Measurements from ENCODE around the gene SLC10A4.
A peak's percentile ranks its signal among the peaks of the same experiment; 100 is the strongest.
"Not testable (repeated sequence)": the region's sequence is repeated elsewhere in the genome, so short reads cannot be mapped to it uniquely, and the experiment has no call there.

SLC10A4 gene, protein sequence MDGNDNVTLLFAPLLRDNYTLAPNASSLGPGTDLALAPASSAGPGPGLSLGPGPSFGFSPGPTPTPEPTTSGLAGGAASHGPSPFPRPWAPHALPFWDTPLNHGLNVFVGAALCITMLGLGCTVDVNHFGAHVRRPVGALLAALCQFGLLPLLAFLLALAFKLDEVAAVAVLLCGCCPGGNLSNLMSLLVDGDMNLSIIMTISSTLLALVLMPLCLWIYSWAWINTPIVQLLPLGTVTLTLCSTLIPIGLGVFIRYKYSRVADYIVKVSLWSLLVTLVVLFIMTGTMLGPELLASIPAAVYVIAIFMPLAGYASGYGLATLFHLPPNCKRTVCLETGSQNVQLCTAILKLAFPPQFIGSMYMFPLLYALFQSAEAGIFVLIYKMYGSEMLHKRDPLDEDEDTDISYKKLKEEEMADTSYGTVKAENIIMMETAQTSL

DNA sequence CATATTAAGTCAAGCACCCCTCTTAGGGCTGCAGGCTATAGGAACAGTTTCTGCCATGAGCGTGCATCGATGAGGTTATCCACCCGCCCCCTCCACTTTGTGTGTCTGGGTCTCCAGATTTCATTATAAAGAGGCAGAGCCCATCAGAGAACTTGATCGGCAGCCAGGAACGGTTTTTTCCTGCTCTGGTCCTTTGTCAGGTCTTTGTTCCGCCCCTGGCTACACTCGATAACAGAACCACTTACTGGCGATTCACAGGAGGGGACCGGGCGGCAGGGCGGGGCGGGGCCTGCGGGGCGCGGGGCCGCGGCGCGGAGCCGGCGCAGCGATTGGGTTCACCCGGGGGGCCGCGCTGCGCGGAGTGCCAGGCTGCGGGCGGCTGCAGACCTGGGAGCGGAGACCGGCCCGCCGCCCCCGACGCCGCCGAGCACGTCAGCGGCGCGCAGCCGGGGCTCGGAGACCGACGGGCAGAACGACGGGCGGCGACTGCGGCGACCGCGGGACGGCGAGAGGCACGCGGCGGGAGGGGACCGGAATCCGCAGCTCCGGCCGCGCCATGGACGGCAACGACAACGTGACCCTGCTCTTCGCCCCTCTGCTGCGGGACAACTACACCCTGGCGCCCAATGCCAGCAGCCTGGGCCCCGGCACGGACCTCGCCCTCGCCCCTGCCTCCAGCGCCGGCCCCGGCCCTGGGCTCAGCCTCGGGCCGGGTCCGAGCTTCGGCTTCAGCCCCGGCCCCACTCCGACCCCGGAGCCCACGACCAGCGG lies at the start of gene SLC10A4:
Gene SLC10A4 (plus strand): TSS at position 338 of the 771 bp plus-strand sequence. CDS start 219 bp downstream, at position 557.
- no peak for TF ChIP-seq ZFX (IDR thresholded peaks at IDR 0.05; ENCODE audit: borderline replicate concordance)
- TF ChIP-seq, protein P1, sequence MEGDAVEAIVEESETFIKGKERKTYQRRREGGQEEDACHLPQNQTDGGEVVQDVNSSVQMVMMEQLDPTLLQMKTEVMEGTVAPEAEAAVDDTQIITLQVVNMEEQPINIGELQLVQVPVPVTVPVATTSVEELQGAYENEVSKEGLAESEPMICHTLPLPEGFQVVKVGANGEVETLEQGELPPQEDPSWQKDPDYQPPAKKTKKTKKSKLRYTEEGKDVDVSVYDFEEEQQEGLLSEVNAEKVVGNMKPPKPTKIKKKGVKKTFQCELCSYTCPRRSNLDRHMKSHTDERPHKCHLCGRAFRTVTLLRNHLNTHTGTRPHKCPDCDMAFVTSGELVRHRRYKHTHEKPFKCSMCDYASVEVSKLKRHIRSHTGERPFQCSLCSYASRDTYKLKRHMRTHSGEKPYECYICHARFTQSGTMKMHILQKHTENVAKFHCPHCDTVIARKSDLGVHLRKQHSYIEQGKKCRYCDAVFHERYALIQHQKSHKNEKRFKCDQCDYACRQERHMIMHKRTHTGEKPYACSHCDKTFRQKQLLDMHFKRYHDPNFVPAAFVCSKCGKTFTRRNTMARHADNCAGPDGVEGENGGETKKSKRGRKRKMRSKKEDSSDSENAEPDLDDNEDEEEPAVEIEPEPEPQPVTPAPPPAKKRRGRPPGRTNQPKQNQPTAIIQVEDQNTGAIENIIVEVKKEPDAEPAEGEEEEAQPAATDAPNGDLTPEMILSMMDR (IDR thresholded peaks at IDR 0.05), result no peak
- no peak within 1 kb of the TSS for H3K27ac ChIP-seq

DNA sequence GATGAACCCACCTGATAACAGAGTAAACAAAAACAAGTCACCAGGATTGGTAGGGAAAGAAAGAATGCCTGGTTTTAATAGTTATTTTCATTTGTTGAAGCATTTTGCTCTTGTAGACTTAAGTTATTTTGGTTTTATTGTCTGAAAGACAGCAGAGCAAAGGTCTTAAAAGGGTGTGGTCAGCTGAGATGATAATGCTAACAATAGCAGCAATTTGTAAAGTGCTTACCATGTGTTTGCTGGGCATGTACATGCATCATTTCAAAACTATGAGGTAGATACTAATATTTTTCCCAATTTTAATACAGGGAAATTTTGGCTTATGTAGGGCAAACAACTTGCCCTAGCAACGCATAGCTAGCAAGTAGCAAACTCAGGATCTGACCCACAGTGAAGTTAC lies 46.8 kb upstream of the SLC10A4 start:
- no peak for TF ChIP-seq ZFX (IDR thresholded peaks at IDR 0.05; ENCODE audit: borderline replicate concordance)
- TF ChIP-seq, protein P1 (IDR thresholded peaks at IDR 0.05), result no peak

GRCh38 chr4:48439988-48440387 lies 43.2 kb upstream of the SLC10A4 start:
- TF ChIP-seq, protein P1 (IDR thresholded peaks at IDR 0.05), result no peak
- TF ChIP-seq ZFX (IDR thresholded peaks at IDR 0.05; ENCODE audit: borderline replicate concordance), result no peak
- H3K27ac ChIP-seq, result no peak overlapping the region

More for the DNA sequence above, 46.8 kb upstream of the SLC10A4 start:
- peak overlapping the region; percentile 11 for H3K27ac ChIP-seq

- H3K27ac ChIP-seq, result not testable (repeated sequence)
These were observed 42.2 kb upstream of the SLC10A4 start for GRCh38 chr4:48440914-48441313.

- H3K27ac ChIP-seq, result no peak overlapping the region
- TF ChIP-seq, protein P1 (IDR thresholded peaks at IDR 0.05), result peak; percentile 78
- TF ChIP-seq ZFX (IDR thresholded peaks at IDR 0.05; ENCODE audit: borderline replicate concordance), result no peak
These were observed 37.4 kb upstream of the SLC10A4 start for GRCh38 chr4:48445704-48446103.

DNA sequence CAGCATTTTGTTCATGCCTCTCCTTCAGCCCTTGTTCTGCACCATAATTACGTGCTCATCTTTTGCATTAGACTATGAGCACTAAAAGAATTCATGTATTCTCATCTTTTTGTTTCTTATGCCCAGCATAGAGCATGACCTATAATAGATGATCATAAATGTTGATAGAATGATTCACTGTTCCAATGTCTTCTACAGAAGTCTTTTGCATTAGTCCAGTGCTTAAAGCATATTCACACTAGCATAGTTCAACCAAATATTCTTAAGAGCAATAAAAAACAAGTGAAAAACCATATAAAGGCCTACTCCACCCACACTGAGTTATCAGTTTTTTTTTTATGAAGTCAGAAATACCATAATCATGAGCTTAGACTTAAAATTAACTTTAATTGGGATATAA lies 36.5 kb upstream of the SLC10A4 start:
- no peak overlapping the region for H3K27ac ChIP-seq
- no peak for TF ChIP-seq ZFX (IDR thresholded peaks at IDR 0.05; ENCODE audit: borderline replicate concordance)
- TF ChIP-seq, protein P1 (IDR thresholded peaks at IDR 0.05), result no peak

DNA sequence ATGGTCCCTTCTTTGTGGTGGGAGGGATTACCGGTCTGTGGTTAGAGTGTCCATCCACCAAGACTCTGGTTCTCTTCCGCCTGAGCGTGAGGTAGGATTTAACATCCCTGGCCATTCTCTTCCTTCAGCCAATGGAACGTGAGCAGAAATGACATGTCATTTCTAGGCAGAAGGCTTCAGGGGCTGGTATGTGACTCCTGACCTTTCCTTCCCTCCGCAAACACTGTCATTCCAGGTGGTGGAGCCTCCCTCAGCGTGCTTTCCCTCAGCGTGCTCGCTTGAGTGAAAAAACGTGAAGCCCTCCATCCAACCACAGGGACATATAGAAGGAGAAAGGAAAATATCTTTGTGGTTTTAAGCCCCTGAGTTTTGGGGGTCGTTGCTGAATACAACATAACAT lies 34.0 kb upstream of the SLC10A4 start:
- H3K27ac ChIP-seq, result no peak overlapping the region
- TF ChIP-seq ZFX (IDR thresholded peaks at IDR 0.05; ENCODE audit: borderline replicate concordance), result no peak
- TF ChIP-seq, protein P1 (IDR thresholded peaks at IDR 0.05), result no peak
